Measurements from ENCODE around the gene ASB4. TPM values are rescaled to one million over a fixed set of nuclear protein-coding genes. Genes with fewer than 3 reads are reported as not detected.

The ASB4 gene
- polyA plus RNA-seq, 2 donors: 0.01 to 0.02 TPM

- no peaks in the 10 kb centered on the region for H3K36me3 ChIP-seq (ENCODE audit: control insufficient read depth in 2 of 2, insufficient read depth in 2 of 2, low read length in 1 of 2)
- H3K9me3 ChIP-seq (ENCODE audit: control insufficient read depth in 2 of 2, insufficient read depth in 1 of 2, low read depth in 1 of 2, low read length in 1 of 2): no peaks in the 10 kb centered on the region
- peaks cover 0 to 3% of the 10 kb centered on the region in 2 donors for H3K27me3 ChIP-seq (ENCODE audit: control insufficient read depth in 1 of 2, insufficient read depth in 2 of 2, low read length in 2 of 2)
- WGBS, 2 donors: 33 to 43% methylated on average over 18 of the region's 18 CpGs
- H3K27ac ChIP-seq (ENCODE audit: low read depth in 2 of 2, low read length in 1 of 2): no peak overlapping the region
- no peaks in the 10 kb centered on the region for H3K4me1 ChIP-seq (ENCODE audit: control insufficient read depth in 2 of 2, insufficient read depth in 2 of 2, low read length in 1 of 2)
- no peak overlapping the region for H3K4me3 ChIP-seq (ENCODE audit: low read depth in 1 of 2, low read length in 2 of 2)
These were observed 7.3 kb upstream of the ASB4 start for GRCh38 chr7:95478272-95479037.

- no peak overlapping the region for H3K4me3 ChIP-seq (ENCODE audit: low read depth in 1 of 2, low read length in 2 of 2)
- no peaks in the 10 kb centered on the region for H3K4me1 ChIP-seq (ENCODE audit: control insufficient read depth in 2 of 2, insufficient read depth in 2 of 2, low read length in 1 of 2)
- peaks cover 0 to under 1% of the 10 kb centered on the region in 2 donors for H3K27me3 ChIP-seq (ENCODE audit: control insufficient read depth in 1 of 2, insufficient read depth in 2 of 2, low read length in 2 of 2)
- no peaks in the 10 kb centered on the region for H3K9me3 ChIP-seq (ENCODE audit: control insufficient read depth in 2 of 2, insufficient read depth in 1 of 2, low read depth in 1 of 2, low read length in 1 of 2)
- no peak overlapping the region for H3K27ac ChIP-seq (ENCODE audit: low read depth in 2 of 2, low read length in 1 of 2)
- no peaks in the 10 kb centered on the region for H3K36me3 ChIP-seq (ENCODE audit: control insufficient read depth in 2 of 2, insufficient read depth in 2 of 2, low read length in 1 of 2)
These were observed 5.6 kb upstream of the ASB4 start for GRCh38 chr7:95479992-95480624.

- H3K27me3 ChIP-seq (ENCODE audit: control insufficient read depth in 1 of 2, insufficient read depth in 2 of 2, low read length in 2 of 2): no peaks in the 10 kb centered on the region
- WGBS, 2 donors: 89 to 91% methylated on average over 3 of the region's 3 CpGs
- H3K4me3 ChIP-seq (ENCODE audit: low read depth in 1 of 2, low read length in 2 of 2): no peak overlapping the region
- no peaks in the 10 kb centered on the region for H3K36me3 ChIP-seq (ENCODE audit: control insufficient read depth in 2 of 2, insufficient read depth in 2 of 2, low read length in 1 of 2)
- H3K4me1 ChIP-seq (ENCODE audit: control insufficient read depth in 2 of 2, insufficient read depth in 2 of 2, low read length in 1 of 2): no peaks in the 10 kb centered on the region
- no peak overlapping the region for H3K27ac ChIP-seq (ENCODE audit: low read depth in 2 of 2, low read length in 1 of 2)
- H3K9me3 ChIP-seq (ENCODE audit: control insufficient read depth in 2 of 2, insufficient read depth in 1 of 2, low read depth in 1 of 2, low read length in 1 of 2): no peaks in the 10 kb centered on the region
These were observed 4.2 kb upstream of the ASB4 start for GRCh38 chr7:95481271-95482165.

GRCh38 chr7:95482424-95482823, 3.3 kb upstream of the ASB4 start:
- H3K36me3 ChIP-seq (ENCODE audit: control insufficient read depth in 2 of 2, insufficient read depth in 2 of 2, low read length in 1 of 2): no peaks in the 10 kb centered on the region
- H3K9me3 ChIP-seq (ENCODE audit: control insufficient read depth in 2 of 2, insufficient read depth in 1 of 2, low read depth in 1 of 2, low read length in 1 of 2): no peaks in the 10 kb centered on the region
- H3K27ac ChIP-seq (ENCODE audit: low read depth in 2 of 2, low read length in 1 of 2): no peak overlapping the region
- H3K4me1 ChIP-seq (ENCODE audit: control insufficient read depth in 2 of 2, insufficient read depth in 2 of 2, low read length in 1 of 2): no peaks in the 10 kb centered on the region
- no peaks in the 10 kb centered on the region for H3K27me3 ChIP-seq (ENCODE audit: control insufficient read depth in 1 of 2, insufficient read depth in 2 of 2, low read length in 2 of 2)
- no peak overlapping the region for H3K4me3 ChIP-seq (ENCODE audit: low read depth in 1 of 2, low read length in 2 of 2)
- 79 to 83% methylated on average over 4 of the region's 4 CpGs for WGBS, 2 donors

GRCh38 chr7:95490231-95490762, 4.6 kb downstream of the ASB4 start:
- WGBS, 2 donors: 52 to 54% methylated on average over 3 of the region's 3 CpGs
- Histone ChIP-seq H3K4me3 (ENCODE audit: low read depth in 1 of 2, low read length in 2 of 2) (no peak overlapping the region), H3K36me3 (ENCODE audit: control insufficient read depth in 2 of 2, insufficient read depth in 2 of 2, low read length in 1 of 2) (no peaks in the 10 kb centered on the region), H3K9me3 (ENCODE audit: control insufficient read depth in 2 of 2, insufficient read depth in 1 of 2, low read depth in 1 of 2, low read length in 1 of 2) (no peaks in the 10 kb centered on the region), H3K27me3 (ENCODE audit: control insufficient read depth in 1 of 2, insufficient read depth in 2 of 2, low read length in 2 of 2) (no peaks in the 10 kb centered on the region), H3K4me1 (ENCODE audit: control insufficient read depth in 2 of 2, insufficient read depth in 2 of 2, low read length in 1 of 2) (no peaks in the 10 kb centered on the region), H3K27ac (ENCODE audit: low read depth in 2 of 2, low read length in 1 of 2) (no peak overlapping the region)

GRCh38 chr7:95491201-95491600, 5.5 kb downstream of the ASB4 start:
- H3K4me3 ChIP-seq (ENCODE audit: low read depth in 1 of 2, low read length in 2 of 2): no peak overlapping the region
- H3K27ac ChIP-seq (ENCODE audit: low read depth in 2 of 2, low read length in 1 of 2): no peak overlapping the region
- 85 to 90% methylated on average over 4 of the region's 4 CpGs for WGBS, 2 donors
- H3K9me3 ChIP-seq (ENCODE audit: control insufficient read depth in 2 of 2, insufficient read depth in 1 of 2, low read depth in 1 of 2, low read length in 1 of 2): no peaks in the 10 kb centered on the region
- no peaks in the 10 kb centered on the region for H3K4me1 ChIP-seq (ENCODE audit: control insufficient read depth in 2 of 2, insufficient read depth in 2 of 2, low read length in 1 of 2)
- no peaks in the 10 kb centered on the region for H3K27me3 ChIP-seq (ENCODE audit: control insufficient read depth in 1 of 2, insufficient read depth in 2 of 2, low read length in 2 of 2)
- H3K36me3 ChIP-seq (ENCODE audit: control insufficient read depth in 2 of 2, insufficient read depth in 2 of 2, low read length in 1 of 2): no peaks in the 10 kb centered on the region

- WGBS, 2 donors: 64 to 67% methylated on average over 2 of the region's 2 CpGs
- H3K4me3 ChIP-seq (ENCODE audit: low read depth in 1 of 2, low read length in 2 of 2): no peak overlapping the region
- H3K27ac ChIP-seq (ENCODE audit: low read depth in 2 of 2, low read length in 1 of 2): no peak overlapping the region
- H3K9me3 ChIP-seq (ENCODE audit: control insufficient read depth in 2 of 2, insufficient read depth in 1 of 2, low read depth in 1 of 2, low read length in 1 of 2): no peaks in the 10 kb centered on the region
- H3K36me3 ChIP-seq (ENCODE audit: control insufficient read depth in 2 of 2, insufficient read depth in 2 of 2, low read length in 1 of 2): no peaks in the 10 kb centered on the region
- no peaks in the 10 kb centered on the region for H3K4me1 ChIP-seq (ENCODE audit: control insufficient read depth in 2 of 2, insufficient read depth in 2 of 2, low read length in 1 of 2)
- H3K27me3 ChIP-seq (ENCODE audit: control insufficient read depth in 1 of 2, insufficient read depth in 2 of 2, low read length in 2 of 2): no peaks in the 10 kb centered on the region
These were observed 6.0 kb downstream of the ASB4 start for GRCh38 chr7:95491634-95492314.

- Histone ChIP-seq H3K4me1 (ENCODE audit: control insufficient read depth in 2 of 2, insufficient read depth in 2 of 2, low read length in 1 of 2) (no peaks in the 10 kb centered on the region), H3K36me3 (ENCODE audit: control insufficient read depth in 2 of 2, insufficient read depth in 2 of 2, low read length in 1 of 2) (no peaks in the 10 kb centered on the region), H3K9me3 (ENCODE audit: control insufficient read depth in 2 of 2, insufficient read depth in 1 of 2, low read depth in 1 of 2, low read length in 1 of 2) (no peaks in the 10 kb centered on the region), H3K4me3 (ENCODE audit: low read depth in 1 of 2, low read length in 2 of 2) (no peak overlapping the region), H3K27ac (ENCODE audit: low read depth in 2 of 2, low read length in 1 of 2) (no peak overlapping the region), H3K27me3 (ENCODE audit: control insufficient read depth in 1 of 2, insufficient read depth in 2 of 2, low read length in 2 of 2) (no peaks in the 10 kb centered on the region)
These were observed 7.5 kb downstream of the ASB4 start for GRCh38 chr7:95493247-95493646.

GRCh38 chr7:95493844-95494243, 8.1 kb downstream of the ASB4 start:
- no peak overlapping the region for H3K4me3 ChIP-seq (ENCODE audit: low read depth in 1 of 2, low read length in 2 of 2)
- 74 to 94% methylated on average over 2 of the region's 2 CpGs for WGBS, 2 donors
- H3K4me1 ChIP-seq (ENCODE audit: control insufficient read depth in 2 of 2, insufficient read depth in 2 of 2, low read length in 1 of 2): no peaks in the 10 kb centered on the region
- no peak overlapping the region for H3K27ac ChIP-seq (ENCODE audit: low read depth in 2 of 2, low read length in 1 of 2)
- no peaks in the 10 kb centered on the region for H3K36me3 ChIP-seq (ENCODE audit: control insufficient read depth in 2 of 2, insufficient read depth in 2 of 2, low read length in 1 of 2)
- no peaks in the 10 kb centered on the region for H3K27me3 ChIP-seq (ENCODE audit: control insufficient read depth in 1 of 2, insufficient read depth in 2 of 2, low read length in 2 of 2)
- H3K9me3 ChIP-seq (ENCODE audit: control insufficient read depth in 2 of 2, insufficient read depth in 1 of 2, low read depth in 1 of 2, low read length in 1 of 2): no peaks in the 10 kb centered on the region

Measured in esophagus (tissue), 2 donors.